Measurements from ENCODE around the gene GNPTG. TPM values are rescaled to one million over a fixed set of nuclear protein-coding genes. Genes with fewer than 3 reads are reported as not detected.

GNPTG gene
- total and polyA plus RNA-seq, 2 donors (not counting 1 experiment from before 2014, with no cell fraction given): 76.0 to 109 TPM

DNA sequence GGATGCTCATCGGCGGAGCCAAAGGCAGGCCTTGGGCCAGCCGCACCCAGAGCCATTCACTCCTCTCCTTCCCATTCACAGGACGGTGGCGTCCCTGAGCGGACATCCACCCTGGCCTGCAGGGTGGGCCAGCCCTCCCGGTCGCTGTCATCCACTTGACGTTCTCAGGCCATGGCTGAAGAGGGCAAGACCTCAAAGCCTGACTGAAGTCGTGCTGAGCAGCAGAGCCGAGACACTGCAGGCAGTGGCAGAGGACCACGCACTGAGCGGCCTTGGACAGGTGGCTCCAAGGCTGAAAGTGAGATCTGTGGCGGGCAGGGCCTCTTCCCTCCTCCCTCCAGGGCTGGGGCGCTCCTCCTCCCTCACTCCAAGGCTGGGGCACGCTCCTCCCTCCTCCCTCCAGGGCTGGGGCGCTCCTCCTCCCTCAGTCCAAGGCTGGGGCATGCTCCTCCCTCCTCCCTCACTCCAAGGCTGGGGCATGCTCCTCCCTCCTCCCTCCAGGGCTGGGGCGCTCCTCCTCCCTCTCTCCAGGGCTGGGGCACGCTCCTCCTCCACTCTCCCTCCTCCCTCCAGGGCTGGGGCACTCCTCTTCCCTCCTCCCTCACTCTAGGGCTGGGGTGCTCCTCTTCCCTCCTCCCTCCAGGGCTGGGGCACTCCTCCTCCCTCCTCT is 24.1 kb downstream of the GNPTG start:
- Histone ChIP-seq H3K4me2 (replicated peaks; ENCODE audit: low read depth, low read length, poor library complexity, severe bottlenecking) (no peak overlapping the region), H3K4me3 (ENCODE audit: control extremely low read depth in 1 of 5, extremely low read depth in 1 of 5, insufficient read depth in 1 of 5, low read depth in 2 of 5, low read length in 4 of 5) (no peak overlapping the region), H3K36me3 (replicated peaks in 1 of 2; ENCODE audit: control extremely low read depth in 1 of 2, control insufficient read depth in 1 of 2, extremely low read depth in 1 of 2, insufficient read depth in 2 of 2, low read length in 1 of 2) (peaks cover 0 to 32% of the 10 kb centered on the region in 2 experiments), H3K79me2 (ENCODE audit: control insufficient read depth, insufficient read depth, low read length) (peaks cover 45% of the 10 kb centered on the region), H4K20me1 (ENCODE audit: control insufficient read depth, insufficient read depth, low read length, poor library complexity, severe bottlenecking) (peaks cover 69% of the 10 kb centered on the region), H3K27me3 (replicated peaks in 1 of 4; ENCODE audit: control extremely low read depth in 1 of 4, control insufficient read depth in 3 of 4, insufficient read depth in 4 of 4, low read length in 3 of 4) (no peaks in the 10 kb centered on the region), H3K4me1 (ENCODE audit: control insufficient read depth in 2 of 2, insufficient read depth in 2 of 2, low read length in 2 of 2) (peaks cover 10 to 14% of the 10 kb centered on the region in 2 donors), H3K27ac (ENCODE audit: low read length in 2 of 2) (no peak overlapping the region), H3K9me3 (ENCODE audit: control extremely low read depth in 1 of 3, control insufficient read depth in 2 of 3, insufficient read depth in 1 of 3, low read length in 2 of 3) (no peaks in the 10 kb centered on the region), H3K9ac (ENCODE audit: low read length) (no peak overlapping the region), H2AFZ (ENCODE audit: insufficient read depth, low read depth, low read length, poor library complexity, severe bottlenecking) (no peak overlapping the region)
- no peak for TF ChIP-seq EZH2 (IDR thresholded peaks at IDR 0.05; ENCODE audit: borderline replicate concordance, insufficient read depth, low read depth, low read length, poor library complexity, severe bottlenecking)
- TF ChIP-seq, protein P1, sequence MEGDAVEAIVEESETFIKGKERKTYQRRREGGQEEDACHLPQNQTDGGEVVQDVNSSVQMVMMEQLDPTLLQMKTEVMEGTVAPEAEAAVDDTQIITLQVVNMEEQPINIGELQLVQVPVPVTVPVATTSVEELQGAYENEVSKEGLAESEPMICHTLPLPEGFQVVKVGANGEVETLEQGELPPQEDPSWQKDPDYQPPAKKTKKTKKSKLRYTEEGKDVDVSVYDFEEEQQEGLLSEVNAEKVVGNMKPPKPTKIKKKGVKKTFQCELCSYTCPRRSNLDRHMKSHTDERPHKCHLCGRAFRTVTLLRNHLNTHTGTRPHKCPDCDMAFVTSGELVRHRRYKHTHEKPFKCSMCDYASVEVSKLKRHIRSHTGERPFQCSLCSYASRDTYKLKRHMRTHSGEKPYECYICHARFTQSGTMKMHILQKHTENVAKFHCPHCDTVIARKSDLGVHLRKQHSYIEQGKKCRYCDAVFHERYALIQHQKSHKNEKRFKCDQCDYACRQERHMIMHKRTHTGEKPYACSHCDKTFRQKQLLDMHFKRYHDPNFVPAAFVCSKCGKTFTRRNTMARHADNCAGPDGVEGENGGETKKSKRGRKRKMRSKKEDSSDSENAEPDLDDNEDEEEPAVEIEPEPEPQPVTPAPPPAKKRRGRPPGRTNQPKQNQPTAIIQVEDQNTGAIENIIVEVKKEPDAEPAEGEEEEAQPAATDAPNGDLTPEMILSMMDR (IDR thresholded peaks at IDR 0.05): no peak
- intact Hi-C loops (cut with micrococcal nuclease): loop anchor here (5.0 kb wide), 1 partner anchor 36 kb away; the partner anchor contains the start of gene UNKL
- H3K27ac Mint-ChIP-seq: no peak overlapping the region
- no peak for DNase-seq
- no peaks in the 10 kb centered on the region for H3K27me3 Mint-ChIP-seq
- WGBS (ENCODE audit: insufficient coverage): 99% methylated on average over 19 of the region's 19 CpGs
- ChIA-PET POLR2A (no interaction called here), CTCF (no interaction called here)
- peaks cover 15% of the 10 kb centered on the region for H3K4me1 Mint-ChIP-seq
- no peak for ATAC-seq (ENCODE audit: low read depth)
- H3K9me3 Mint-ChIP-seq (ENCODE audit: insufficient read depth): no peaks in the 10 kb centered on the region
- no peak overlapping the region for H3K4me3 Mint-ChIP-seq

DNA sequence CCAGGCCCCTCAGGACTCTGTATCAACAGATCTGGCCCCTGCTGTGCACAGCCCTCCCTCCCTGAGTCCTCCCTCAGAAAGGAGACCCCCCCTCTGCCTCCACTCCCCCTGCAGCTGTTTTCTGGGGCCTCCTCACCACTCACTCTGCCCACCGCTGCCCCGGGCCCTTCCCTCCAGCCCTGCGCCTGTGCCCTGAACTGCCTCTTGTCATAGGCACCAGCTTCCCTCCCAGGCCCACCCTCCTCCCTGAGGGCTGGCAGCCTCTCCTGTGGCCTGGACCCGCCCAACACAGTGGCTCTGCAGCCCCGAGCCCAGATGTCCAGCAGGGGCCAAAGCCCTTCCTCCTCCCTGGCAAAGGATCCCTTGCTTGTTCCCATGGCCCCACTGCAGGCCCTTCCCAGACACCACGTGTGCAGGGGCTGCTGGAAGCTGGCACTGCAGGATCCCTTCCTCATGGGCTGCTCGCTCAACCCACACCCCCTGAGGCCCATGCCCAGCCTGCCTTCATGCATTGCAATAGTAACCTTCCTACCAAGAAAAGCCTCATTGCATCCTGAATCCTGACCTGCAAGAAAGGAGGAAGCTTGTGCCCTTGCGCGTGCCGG is 25.8 kb downstream of the GNPTG start:
- Histone ChIP-seq H3K79me2 (ENCODE audit: control insufficient read depth, insufficient read depth, low read length) (peaks cover 49% of the 10 kb centered on the region), H3K27me3 (replicated peaks in 1 of 4; ENCODE audit: control extremely low read depth in 1 of 4, control insufficient read depth in 3 of 4, insufficient read depth in 4 of 4, low read length in 3 of 4) (no peaks in the 10 kb centered on the region), H3K9ac (ENCODE audit: low read length) (no peak overlapping the region), H3K4me1 (ENCODE audit: control insufficient read depth in 2 of 2, insufficient read depth in 2 of 2, low read length in 2 of 2) (peaks cover 10 to 14% of the 10 kb centered on the region in 2 donors), H4K20me1 (ENCODE audit: control insufficient read depth, insufficient read depth, low read length, poor library complexity, severe bottlenecking) (peaks cover 83% of the 10 kb centered on the region), H3K9me3 (ENCODE audit: control extremely low read depth in 1 of 3, control insufficient read depth in 2 of 3, insufficient read depth in 1 of 3, low read length in 2 of 3) (no peaks in the 10 kb centered on the region), H3K4me3 (ENCODE audit: control extremely low read depth in 1 of 5, extremely low read depth in 1 of 5, insufficient read depth in 1 of 5, low read depth in 2 of 5, low read length in 4 of 5) (no peak overlapping the region), H3K4me2 (replicated peaks; ENCODE audit: low read depth, low read length, poor library complexity, severe bottlenecking) (no peak overlapping the region), H2AFZ (ENCODE audit: insufficient read depth, low read depth, low read length, poor library complexity, severe bottlenecking) (no peak overlapping the region), H3K36me3 (replicated peaks in 1 of 2; ENCODE audit: control extremely low read depth in 1 of 2, control insufficient read depth in 1 of 2, extremely low read depth in 1 of 2, insufficient read depth in 2 of 2, low read length in 1 of 2) (peaks cover 0 to 44% of the 10 kb centered on the region in 2 experiments), H3K27ac (ENCODE audit: low read length in 2 of 2) (no peak overlapping the region)
- ATAC-seq (ENCODE audit: low read depth) (no peak), DNase-seq (no peak)
- no peak overlapping the region for H3K4me3 Mint-ChIP-seq
- no peaks in the 10 kb centered on the region for H3K9me3 Mint-ChIP-seq (ENCODE audit: insufficient read depth)
- H3K4me1 Mint-ChIP-seq: peaks cover 15% of the 10 kb centered on the region
- intact Hi-C loops (cut with micrococcal nuclease): loop anchor here (2.0 to 5.0 kb wide), 2 partner anchors 35 to 43 kb away; partner anchors contain the start of genes UNKL and UQCC4
- 98% methylated on average over 8 of the region's 10 CpGs for WGBS (ENCODE audit: insufficient coverage)
- H3K27ac Mint-ChIP-seq: no peak overlapping the region
- no peaks in the 10 kb centered on the region for H3K27me3 Mint-ChIP-seq
- TF ChIP-seq, protein P1 (IDR thresholded peaks at IDR 0.05): no peak
- TF ChIP-seq EZH2 (IDR thresholded peaks at IDR 0.05; ENCODE audit: borderline replicate concordance, insufficient read depth, low read depth, low read length, poor library complexity, severe bottlenecking): no peak
- ChIA-PET CTCF (no interaction called here), POLR2A (no interaction called here)
